GM18873 (cell line): ENCODE results near the gene ATF6.

Source experiments
- ATAC-seq: cut with Tn5 transposase; IDR thresholded peaks from one replicate; pipeline ENCODE4 v1.9.1; 2021; ENCODE audit warnings: mild to moderate bottlenecking, moderate library complexity, moderate number of reproducible peaks; ENCODE audit not compliant: unreplicated experiment, low FRiP score

The ATF6 gene

DNA sequence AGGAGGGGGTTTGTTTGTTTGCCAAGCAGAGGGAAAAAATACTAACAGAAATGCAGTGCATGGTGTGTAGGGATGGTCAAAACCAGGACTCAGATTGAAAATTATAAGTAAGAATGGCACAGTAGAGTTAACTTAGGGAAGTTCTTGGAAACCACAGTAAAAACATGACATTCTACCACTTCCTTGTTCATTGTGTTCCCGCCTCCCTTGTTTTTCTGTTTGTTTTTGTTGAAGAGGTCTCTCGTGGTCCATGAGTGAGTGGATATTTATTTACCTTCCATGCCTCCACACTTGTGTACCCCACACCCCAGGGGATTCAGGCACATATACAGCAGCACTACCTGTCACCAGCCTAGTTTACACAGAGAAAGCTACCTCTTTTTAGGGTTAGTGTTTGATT is 187.9 kb downstream of the ATF6 start:
- ATAC-seq, result no peak

DNA sequence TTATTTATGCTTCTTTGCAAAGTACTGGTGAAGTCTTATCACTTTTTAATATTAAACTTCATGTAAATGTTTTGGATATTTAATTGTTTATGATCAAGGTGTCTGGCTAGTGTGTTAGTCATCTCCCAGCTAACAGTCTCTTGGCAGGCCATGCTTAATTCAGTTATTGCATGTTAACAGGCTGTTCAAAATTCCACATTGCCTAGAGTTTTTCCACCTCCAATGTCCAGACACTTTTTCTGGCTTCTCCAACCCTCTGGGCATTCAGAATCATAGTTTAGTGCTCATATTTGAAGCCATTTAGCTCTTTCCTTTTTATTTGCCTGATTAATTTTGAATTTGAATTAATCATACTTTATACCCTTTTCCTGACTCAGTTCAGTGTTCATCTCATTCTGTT is 188.3 kb downstream of the ATF6 start:
- no peak for ATAC-seq

DNA sequence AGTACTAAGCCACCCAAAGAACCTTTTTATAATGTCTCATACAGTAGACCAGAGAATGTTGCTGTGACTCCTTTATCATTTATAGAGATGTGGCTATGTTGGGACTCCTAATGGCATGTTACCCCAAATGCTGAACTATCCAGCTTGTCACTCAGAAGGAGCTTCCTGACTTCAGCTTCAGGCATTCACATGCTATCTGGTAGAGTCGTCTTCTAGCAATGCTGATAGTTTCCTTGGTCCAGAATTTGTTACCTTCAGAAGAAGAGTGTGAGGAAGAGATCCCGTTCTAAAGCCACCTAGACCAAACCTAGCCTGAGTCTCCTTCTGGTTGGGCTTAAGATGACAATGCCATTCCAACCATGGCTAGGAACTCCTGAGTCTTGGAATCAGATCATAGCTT is 189.5 kb downstream of the ATF6 start:
- ATAC-seq, result no peak

- ATAC-seq, result no peak
Measured at GRCh38 chr1:161956097-161956496, 190.0 kb downstream of the ATF6 start.

DNA sequence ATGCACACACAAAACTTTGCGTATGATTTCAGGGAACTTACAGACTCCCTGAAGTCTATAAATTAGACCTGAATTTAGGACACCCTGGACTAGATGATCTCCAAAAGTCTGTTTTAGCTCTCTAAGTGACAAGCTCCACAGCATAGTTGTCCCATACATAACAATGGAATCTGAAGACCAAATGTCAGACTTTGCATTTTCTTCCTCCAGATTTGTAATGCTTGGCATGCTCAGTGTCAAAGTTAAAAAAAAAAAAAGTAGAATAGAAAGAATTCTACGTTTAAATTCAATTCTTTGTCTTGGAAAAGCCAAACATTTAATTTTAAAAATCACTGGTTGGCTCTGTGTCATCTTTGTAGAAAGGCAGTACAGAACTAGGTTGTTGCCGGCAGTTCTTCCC is 190.8 kb downstream of the ATF6 start:
- no peak for ATAC-seq

- ATAC-seq, result no peak
Measured at GRCh38 chr1:161958425-161958824, 192.3 kb downstream of the ATF6 start.

DNA sequence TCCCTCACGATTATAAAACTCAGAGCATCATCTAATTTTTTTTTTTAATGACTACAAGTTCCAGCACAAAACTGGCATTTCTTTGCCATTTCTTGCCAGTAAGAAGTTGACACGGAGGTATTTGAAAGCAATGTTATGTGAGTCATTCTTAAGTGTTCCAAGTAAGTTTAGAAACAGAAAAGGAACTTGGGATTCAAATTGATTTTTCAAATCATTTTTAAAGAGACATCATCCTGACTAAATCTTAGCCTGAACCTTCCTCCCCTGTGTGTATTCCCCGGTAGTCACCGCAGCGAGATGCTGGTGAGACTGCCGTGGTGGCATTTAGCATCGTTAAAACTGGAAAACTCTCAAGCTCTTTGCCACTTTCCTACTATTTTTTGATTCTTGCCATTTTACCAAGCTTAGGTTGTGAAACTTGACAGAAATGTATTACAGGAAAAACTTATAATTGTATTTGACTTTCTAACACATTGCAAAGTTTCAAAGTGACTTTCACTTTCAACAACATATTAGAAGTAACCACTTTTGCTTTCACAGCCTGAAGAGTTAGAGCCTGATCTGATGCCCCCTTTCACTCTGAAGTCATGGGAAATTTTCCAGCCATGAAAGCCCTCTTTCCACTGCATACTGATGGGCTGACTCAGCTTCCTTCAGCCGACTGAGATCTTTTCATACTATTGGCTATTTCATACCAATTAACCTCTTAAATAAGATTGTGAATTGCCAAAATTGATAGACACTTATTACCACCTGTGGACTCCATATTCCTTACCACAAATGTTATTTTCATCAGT is 196.2 kb downstream of the ATF6 start:
- ATAC-seq, result no peak

DNA sequence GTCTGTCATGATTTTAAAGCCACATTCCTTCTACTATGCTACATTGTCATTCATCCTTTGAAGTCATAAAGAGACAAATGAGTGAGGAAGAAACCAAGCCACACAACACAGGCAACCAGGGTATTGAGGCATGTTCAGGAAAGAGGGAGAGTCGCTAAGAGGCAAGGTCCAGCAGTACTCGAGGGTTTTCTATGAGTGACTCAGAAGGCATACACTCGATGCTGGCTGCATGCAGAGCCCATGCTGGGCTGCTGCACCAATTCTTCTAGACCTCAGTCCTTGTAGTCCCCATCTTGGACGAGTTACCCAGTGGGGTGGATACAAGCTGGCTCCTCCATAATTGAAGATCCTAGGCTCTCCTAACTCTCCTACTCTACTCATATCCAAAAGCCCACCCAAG is 199.9 kb downstream of the ATF6 start:
- no peak for ATAC-seq

DNA sequence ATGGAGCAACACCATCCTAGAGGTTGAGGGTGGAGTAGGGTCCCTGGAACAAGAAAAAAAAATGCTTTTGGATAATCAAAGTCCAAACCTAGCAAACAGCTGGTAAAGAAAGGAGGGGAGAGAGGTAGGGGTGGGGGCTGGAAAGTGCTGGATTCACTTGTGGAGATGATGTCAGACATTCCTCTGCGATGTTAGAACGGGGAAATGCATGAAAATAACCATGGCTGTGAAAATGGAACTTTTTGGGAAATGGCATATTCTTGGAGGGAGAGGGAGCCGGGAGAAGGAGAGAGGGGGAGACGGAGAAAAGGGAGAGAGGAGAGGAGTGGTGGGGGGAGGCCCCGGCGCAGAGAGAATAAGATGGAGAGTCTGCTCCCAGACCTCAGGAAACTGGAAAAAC is 203.9 kb downstream of the ATF6 start:
- ATAC-seq, result no peak

DNA sequence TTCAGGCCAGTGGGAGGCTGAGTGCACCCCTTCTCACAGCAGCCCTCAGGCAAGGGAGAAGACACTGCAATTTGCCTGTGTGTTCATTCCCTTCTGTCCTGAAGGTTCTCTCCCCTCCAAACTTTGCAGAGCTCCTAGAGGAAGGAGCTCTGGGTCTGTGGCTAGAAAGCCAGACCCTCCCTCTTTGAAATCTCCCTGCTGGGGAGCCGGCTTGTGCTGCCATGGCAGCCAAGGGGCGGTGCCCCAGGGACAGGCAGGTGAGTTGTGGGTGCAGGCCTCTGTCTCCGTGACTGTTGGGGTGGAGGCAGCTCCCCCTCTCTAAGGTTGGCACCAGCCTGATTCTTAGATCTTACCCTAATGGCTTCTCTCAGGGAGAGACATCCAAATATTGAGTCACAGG is 204.5 kb downstream of the ATF6 start:
- no peak for ATAC-seq

DNA sequence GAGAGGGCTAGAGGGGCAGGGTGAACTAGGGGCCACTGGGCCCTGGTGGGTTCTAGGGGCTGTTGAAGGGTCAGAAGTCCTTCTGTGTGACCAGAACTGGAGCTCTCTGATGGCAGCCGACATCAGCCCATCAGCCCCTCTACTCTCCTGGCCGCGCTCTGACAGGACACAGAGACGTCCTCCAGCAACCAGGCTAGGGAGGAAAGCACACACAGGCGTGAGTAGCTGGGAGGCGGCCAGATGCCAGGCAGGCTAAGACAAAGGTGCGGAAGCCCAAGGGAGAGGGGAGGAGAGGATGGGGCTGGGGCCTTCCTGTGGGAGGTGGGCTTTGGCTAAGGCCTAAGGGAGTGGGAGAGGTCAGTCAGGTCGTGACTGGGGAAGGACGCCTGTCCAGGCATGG is 206.7 kb downstream of the ATF6 start:
- no peak for ATAC-seq

- no peak for ATAC-seq
Measured at GRCh38 chr1:161973924-161974845, 208.1 kb downstream of the ATF6 start.

DNA sequence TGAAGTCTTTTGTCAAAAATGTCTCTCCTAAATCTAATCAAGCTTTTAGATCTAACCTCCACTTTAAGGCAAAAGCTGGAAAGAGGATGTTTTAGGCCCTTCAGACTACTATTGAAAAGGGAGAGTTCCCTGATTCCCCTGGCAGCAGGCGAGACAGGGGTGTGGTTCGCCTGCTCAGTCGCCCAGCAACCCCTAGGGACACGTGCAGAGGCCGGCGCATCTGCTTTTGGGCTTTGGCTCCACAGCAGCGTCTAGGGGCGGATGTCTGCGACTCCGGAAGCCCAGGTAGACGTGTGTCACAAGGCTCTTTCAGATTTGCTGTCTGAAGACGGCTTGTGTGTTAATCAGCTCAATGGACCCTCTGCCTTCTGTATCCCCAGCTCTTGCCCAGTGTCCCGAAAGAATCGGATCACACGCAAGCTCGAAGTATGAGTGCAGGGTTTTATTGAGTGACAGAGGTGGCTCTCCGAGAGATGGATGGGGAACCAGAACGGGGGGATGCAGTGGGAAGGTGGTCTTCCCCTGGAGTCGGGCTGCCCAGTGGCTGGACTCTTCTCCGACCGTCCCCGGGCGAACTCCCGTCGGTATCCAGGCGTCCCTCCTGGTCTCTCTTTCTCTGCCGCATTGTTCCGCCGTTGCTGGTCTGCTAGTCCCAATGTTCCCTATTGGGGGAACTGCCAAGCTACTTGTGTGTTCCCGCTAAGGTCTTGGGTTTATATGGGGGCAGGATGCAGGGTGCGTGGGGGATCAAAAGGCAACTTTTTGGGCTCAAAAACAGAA is 212.1 kb downstream of the ATF6 start:
- ATAC-seq, result no peak

DNA sequence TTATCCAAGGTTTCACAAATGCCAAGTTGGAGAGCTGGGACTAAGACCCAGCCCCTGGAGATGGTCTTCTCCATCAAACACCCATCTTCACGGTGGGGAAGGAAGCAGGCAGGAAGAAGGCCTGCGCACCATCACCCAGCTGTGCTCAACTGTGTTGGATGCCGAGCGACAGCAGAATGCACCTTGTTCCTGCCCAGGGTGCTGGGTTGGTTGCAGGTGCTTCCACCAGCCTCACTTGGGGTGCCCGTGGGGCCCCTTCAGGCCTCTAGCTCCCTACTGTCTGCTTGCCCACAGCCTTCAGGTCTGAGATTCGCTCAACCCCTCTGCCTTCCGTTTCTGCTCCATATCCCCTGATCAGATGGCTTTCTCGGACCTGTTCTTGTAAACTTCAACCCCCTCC is 215.0 kb downstream of the ATF6 start:
- ATAC-seq, result no peak

DNA sequence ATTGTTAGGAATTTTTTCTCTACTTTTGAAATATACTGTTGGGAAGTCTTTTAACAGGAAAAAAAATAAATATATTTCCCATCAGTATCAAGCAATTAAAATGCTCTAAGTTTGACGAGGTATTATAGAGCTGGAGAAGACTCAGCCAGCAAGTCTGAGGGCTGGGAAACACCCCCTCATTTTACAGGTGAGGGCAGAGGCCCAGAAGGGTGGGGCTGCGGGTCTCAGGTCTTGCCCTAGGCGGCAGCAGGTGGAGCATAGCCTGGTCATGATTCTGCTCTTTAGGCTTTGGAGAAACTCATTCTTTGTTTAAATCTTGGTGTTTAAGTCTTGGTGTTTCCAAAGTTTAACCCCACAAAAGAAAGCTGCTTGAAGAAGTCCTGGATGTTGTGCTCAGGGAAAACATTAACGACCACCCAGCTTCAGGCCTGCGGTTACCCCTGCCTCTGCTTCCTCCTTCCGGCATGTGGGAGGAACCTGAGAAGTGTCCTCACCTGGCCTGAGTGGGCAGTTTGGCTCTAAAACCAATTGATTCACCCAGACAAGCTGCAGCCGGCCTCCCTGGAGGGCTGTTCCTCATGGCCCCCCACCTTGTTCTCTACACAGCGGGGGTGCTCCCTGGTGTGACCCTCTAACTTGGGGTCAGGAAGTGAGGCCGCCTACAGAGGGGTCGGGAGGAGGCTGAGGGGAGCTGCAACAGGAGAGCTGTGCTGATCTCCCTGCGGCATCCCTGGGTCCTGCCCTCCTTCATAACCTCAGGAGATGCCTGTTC is 215.8 kb downstream of the ATF6 start:
- ATAC-seq, result no peak

- ATAC-seq, result no peak
Measured at GRCh38 chr1:161982507-161982895, 216.4 kb downstream of the ATF6 start.

GRCh38 chr1:161982917-161983316 is 216.8 kb downstream of the ATF6 start:
- no peak for ATAC-seq

DNA sequence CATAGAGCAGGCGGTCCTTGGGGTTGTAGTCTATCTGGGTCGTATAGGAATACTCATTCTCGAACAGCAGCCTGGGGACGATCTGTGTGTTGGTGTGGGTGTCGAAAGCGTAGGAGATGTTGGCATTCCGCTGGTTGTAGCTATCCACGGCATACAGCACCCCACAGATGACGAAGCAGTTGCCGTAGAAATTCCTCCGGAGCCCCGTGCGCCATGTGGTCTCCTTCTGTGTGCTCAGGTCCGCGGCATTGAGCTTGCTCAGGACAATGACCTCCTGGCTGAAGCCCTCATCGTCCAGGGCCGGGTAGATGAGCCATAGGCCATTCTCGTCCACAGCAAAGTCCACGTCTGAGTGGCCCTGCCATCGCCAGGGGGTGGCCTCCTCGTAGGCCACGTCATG is 217.6 kb downstream of the ATF6 start:
- ATAC-seq, result no peak

- no peak for ATAC-seq
Measured at GRCh38 chr1:161985301-161985822, 219.2 kb downstream of the ATF6 start.

DNA sequence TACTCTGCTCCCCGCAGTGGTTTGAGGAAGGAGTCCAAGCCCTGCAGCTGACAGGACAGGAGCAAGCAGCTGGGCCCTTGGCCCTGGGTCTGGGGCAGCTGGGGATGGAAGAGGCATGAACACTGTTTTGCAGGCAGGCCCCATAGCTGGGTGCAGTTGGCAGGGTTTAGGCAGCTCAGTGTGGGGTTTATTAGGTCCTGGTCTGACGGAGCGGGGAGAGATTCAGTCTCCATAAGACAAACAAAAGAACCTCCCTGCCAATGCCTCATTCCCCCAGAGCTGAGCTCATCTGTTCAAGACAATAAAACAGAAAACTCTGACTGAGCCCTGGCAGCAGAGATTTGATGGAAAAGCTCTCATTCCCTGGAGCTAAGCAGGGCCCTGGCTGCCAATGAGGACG is 220.2 kb downstream of the ATF6 start:
- no peak for ATAC-seq
